HepG2 (cell line): Measurements from ENCODE around the gene NHERF2. TPM values are rescaled to one million over a fixed set of nuclear protein-coding genes. Genes with fewer than 3 reads are reported as not detected.

ENCODE experiments used
- AFF4 ChIP-seq: sonication (generic); formaldehyde crosslinking; IDR thresholded peaks from 2 replicates; pipeline ENCODE4 v1.4.0; 2020; ENCODE audit warnings: missing genetic modification reagents
- ARNT ChIP-seq: fragments of 450-650 bp; IDR thresholded peaks from 2 replicates; pipeline ENCODE4 v1.6.1; 2017
- BORCS8-MEF2B ChIP-seq: sonication (generic); formaldehyde crosslinking; IDR thresholded peaks from 2 replicates; pipeline ENCODE4 v1.8.0; 2022; ENCODE audit warnings: mild to moderate bottlenecking, missing genetic modification reagents
- DNMT3B ChIP-seq: conservative IDR thresholded peaks from 2 replicates; pipeline ENCODE4 v1.6.1; 2016; ENCODE audit warnings: missing biosample characterization, control low read depth
- GATAD1 ChIP-seq: IDR thresholded peaks from 2 replicates; pipeline ENCODE4 v1.6.1; 2016; ENCODE audit warnings: missing genetic modification reagents, missing compliant biosample characterization
- POLR2A ChIP-seq, 2 experiments: IDR thresholded peaks; 2 replicates each; pipeline ENCODE4 v1.6.1; 2011; ENCODE audit warnings: low read depth in 2 of 2, low read length in 2 of 2, mild to moderate bottlenecking in 1 of 2, moderate library complexity in 1 of 2; ENCODE audit not compliant: insufficient read depth in 1 of 2
- THAP9 ChIP-seq: sonication (generic); formaldehyde crosslinking; IDR thresholded peaks from 2 replicates; pipeline ENCODE4; 2020; ENCODE audit warnings: missing genetic modification reagents, mild to moderate bottlenecking, borderline replicate concordance
- ZBTB33 ChIP-seq: sonication (generic); formaldehyde crosslinking; IDR thresholded peaks from 2 replicates; pipeline ENCODE4 v1.4.0; 2020; ENCODE audit warnings: missing genetic modification reagents
- ZBTB34 ChIP-seq: sonication (generic); formaldehyde crosslinking; IDR thresholded peaks from 2 replicates; pipeline ENCODE4 v1.8.0; 2022; ENCODE audit warnings: mild to moderate bottlenecking, missing genetic modification reagents
- ZBTB38 ChIP-seq: sonication (generic); formaldehyde crosslinking; IDR thresholded peaks from 2 replicates; pipeline ENCODE4 v1.5.1; 2020; ENCODE audit warnings: mild to moderate bottlenecking, missing genetic modification reagents
- ZBTB7B ChIP-seq: sonication (generic); formaldehyde crosslinking; IDR thresholded peaks from 2 replicates; pipeline ENCODE4 v1.4.0; 2020; ENCODE audit warnings: missing genetic modification reagents
- ZC3H13 ChIP-seq: sonication (generic); formaldehyde crosslinking; IDR thresholded peaks from 2 replicates; pipeline ENCODE4 v1.8.1; 2023; ENCODE audit warnings: mild to moderate bottlenecking, missing genetic modification reagents, moderate library complexity
- ZMAT3 ChIP-seq: sonication (generic); formaldehyde crosslinking; conservative IDR thresholded peaks from 2 replicates; pipeline ENCODE4 v1.7.0; 2021; ENCODE audit warnings: missing genetic modification reagents
- ZNF713 ChIP-seq: sonication (generic); formaldehyde crosslinking; IDR thresholded peaks from 2 replicates; pipeline ENCODE4 v1.4.0; 2020; ENCODE audit warnings: mild to moderate bottlenecking, missing genetic modification reagents
- ZNF883 ChIP-seq: sonication (generic); formaldehyde crosslinking; IDR thresholded peaks from 2 replicates; pipeline ENCODE4 v1.5.1; 2020; ENCODE audit warnings: mild to moderate bottlenecking, missing genetic modification reagents; ENCODE audit errors: not compliant biosample characterization
- ZUFSP ChIP-seq: sonication (generic); formaldehyde crosslinking; IDR thresholded peaks from 2 replicates; pipeline ENCODE4 v1.9.0; 2021; ENCODE audit warnings: missing genetic modification reagents, mild to moderate bottlenecking, borderline replicate concordance
- polyA plus RNA-seq, 8 experiments: library from polyadenylated mRNA; depleted of rRNA in 3 of 8; stranded (reverse) in 7 of 8; unstranded in 1 of 8; fragments of >200 nt; fragmentation: Illumina TruSeq in 4 of 8; extraction: Trizol in 4 of 8; gene quantifications; 2 replicates each; pipeline versions ENCODE4 v1.2.1 to v1.2.3, GENCODE V29; 2011 to 2016; ENCODE audit warnings: low read depth in 4 of 8, missing spikeins in 1 of 8, mixed read lengths in 1 of 8; ENCODE audit not compliant: insufficient read depth in 1 of 8
- total RNA-seq, 5 experiments: library from RNA; depleted of rRNA; stranded (reverse); fragments of >200 nt; fragmentation: Illumina TruSeq; extraction: Trizol; gene quantifications; 2 replicates each; pipeline ENCODE4 v1.2.3, GENCODE V29; 2016; ENCODE audit warnings: low read depth in 1 of 5

Gene NHERF2
- total and polyA plus RNA-seq, 2 of the 13 experiments (the other 11 are each of a cell fraction or from before 2014, with no cell fraction given) = 23.7 to 39.3 TPM

- TF ChIP-seq ZUFSP (CRISPR knock-in tag) (no peak), BORCS8-MEF2B (CRISPR knock-in tag) (peak; percentile 75; the same call in 1 of the 2 replicates), DNMT3B (no peak), ZC3H13 (CRISPR knock-in tag) (peak; percentile 14), ZNF883 (CRISPR knock-in tag) (no peak), ARNT (no peak), THAP9 (CRISPR knock-in tag) (0 out of 2 replicates have a peak, but pooled peaks have one; percentile 0), POLR2A (IDR thresholded peaks at IDR 0.05; ENCODE audit: insufficient read depth in 1 of 2, low read depth in 2 of 2, low read length in 2 of 2) (0 out of 4 replicates have a peak, but pooled peaks of 1 of the 2 experiments have one; percentile 14), GATAD1 (CRISPR knock-in tag) (no peak), ZBTB7B (CRISPR knock-in tag) (peak; percentile 41; the same call in 1 of the 2 replicates), AFF4 (CRISPR knock-in tag) (no peak), ZBTB38 (CRISPR knock-in tag) (peak; percentile 87), ZNF713 (CRISPR knock-in tag) (no peak), ZMAT3 (0 out of 2 replicates have a peak, but pooled peaks have one; percentile 55), ZBTB33 (CRISPR knock-in tag) (peak; percentile 76), ZBTB34 (peak; percentile 45; the same call in 1 of the 2 replicates)
These were observed 9.7 kb downstream of the NHERF2 start (continued) for GRCh38 chr16:2036200-2036966.
